ENCODE data around the gene ANKS1B.

GRCh38 chr12:98803468-98804209 is 1181.1 kb downstream of the ANKS1B start:
- TF ChIP-seq ZNF302 (tag by site-specific recombination; IDR thresholded peaks at IDR 0.05; ENCODE audit: low read depth) (no peak), SETDB1 (IDR thresholded peaks at IDR 0.05; ENCODE audit: insufficient read length, low read length) (no peak), CTCF (tag by site-specific recombination; IDR thresholded peaks at IDR 0.05) (no peak)

All from HEK293 (cell line).